Activated CD8-positive, alpha-beta memory T cell treated with anti-CD3 and anti-CD28 coated beads, Interleukin-2, amount 50 U/mL, for 48 hours (primary cell): ENCODE results near the gene LHX3.

Experiments used
- DNase-seq: peaks from one replicate; pipeline ENCODE4 v3.0.0-alpha.2; 2020

Gene LHX3

GRCh38 chr9:136174779-136175615, 29.9 kb downstream of the LHX3 start:
- no peak for DNase-seq

GRCh38 chr9:136173648-136174290, 31.2 kb downstream of the LHX3 start:
- no peak for DNase-seq

GRCh38 chr9:136172412-136173079, 32.4 kb downstream of the LHX3 start:
- DNase-seq = no peak

GRCh38 chr9:136171801-136172411, 33.0 kb downstream of the LHX3 start:
- DNase-seq = no peak

GRCh38 chr9:136171009-136171800, 33.7 kb downstream of the LHX3 start:
- no peak for DNase-seq

- peak; percentile 85 for DNase-seq
Measured at GRCh38 chr9:136170006-136170901, 34.7 kb downstream of the LHX3 start.

- no peak for DNase-seq
Measured at GRCh38 chr9:136169495-136169894, 35.4 kb downstream of the LHX3 start.

- no peak for DNase-seq
Measured at GRCh38 chr9:136163248-136163850, 41.6 kb downstream of the LHX3 start.

GRCh38 chr9:136160995-136161610, 43.8 kb downstream of the LHX3 start:
- DNase-seq = no peak

- no peak for DNase-seq
Measured at GRCh38 chr9:136160381-136160841, 44.5 kb downstream of the LHX3 start.

GRCh38 chr9:136159851-136160250, 45.1 kb downstream of the LHX3 start:
- DNase-seq = no peak

GRCh38 chr9:136157477-136158265, 47.3 kb downstream of the LHX3 start:
- no peak for DNase-seq

GRCh38 chr9:136156209-136157120, 48.5 kb downstream of the LHX3 start:
- DNase-seq = no peak

- DNase-seq = no peak
Measured at GRCh38 chr9:136155576-136155975, 49.4 kb downstream of the LHX3 start.

- DNase-seq = no peak
Measured at GRCh38 chr9:136154943-136155342, 50.0 kb downstream of the LHX3 start.

- DNase-seq = no peak
Measured at GRCh38 chr9:136153381-136154065, 51.4 kb downstream of the LHX3 start.

GRCh38 chr9:136152931-136153330, 52.0 kb downstream of the LHX3 start:
- DNase-seq = no peak

GRCh38 chr9:136152543-136152866, 52.4 kb downstream of the LHX3 start:
- no peak for DNase-seq
